HG02981 (cell line): ENCODE data around the gene RNF169.
A peak's percentile ranks its signal among the peaks of the same experiment; 100 is the strongest.

ENCODE experiments used
- ATAC-seq: cut with Tn5 transposase; IDR thresholded peaks from one replicate; pipeline ENCODE4 v1.9.1; 2021; ENCODE audit warnings: mild to moderate bottlenecking, moderate library complexity; ENCODE audit not compliant: unreplicated experiment

Gene RNF169

GRCh38 chr11:74769055-74769707, 20.5 kb downstream of the RNF169 start:
- ATAC-seq: no peak

GRCh38 chr11:74770456-74770855, 21.8 kb downstream of the RNF169 start:
- no peak for ATAC-seq

DNA sequence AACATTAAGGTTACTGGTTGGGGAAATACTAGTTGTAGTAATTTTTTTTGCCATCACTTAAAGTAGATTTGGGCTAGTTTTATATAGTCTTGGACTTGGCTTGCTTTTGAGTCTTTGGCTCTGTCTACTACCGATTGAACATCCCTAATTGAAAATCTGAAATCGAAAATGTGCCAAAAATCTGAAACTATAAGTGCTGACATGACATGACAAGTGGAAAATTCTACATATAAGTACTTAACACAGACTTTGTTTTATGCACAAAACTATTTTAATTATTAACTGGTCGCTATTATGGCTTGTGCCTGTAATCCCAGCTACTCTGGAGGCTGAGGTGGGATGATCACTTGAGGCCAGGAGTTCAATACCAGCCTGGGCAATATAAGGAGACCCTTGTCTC, 22.5 kb downstream of the RNF169 start:
- ATAC-seq: no peak

GRCh38 chr11:74773476-74773875, 24.8 kb downstream of the RNF169 start:
- ATAC-seq: no peak

GRCh38 chr11:74775762-74776161, 27.1 kb downstream of the RNF169 start:
- ATAC-seq: no peak

DNA sequence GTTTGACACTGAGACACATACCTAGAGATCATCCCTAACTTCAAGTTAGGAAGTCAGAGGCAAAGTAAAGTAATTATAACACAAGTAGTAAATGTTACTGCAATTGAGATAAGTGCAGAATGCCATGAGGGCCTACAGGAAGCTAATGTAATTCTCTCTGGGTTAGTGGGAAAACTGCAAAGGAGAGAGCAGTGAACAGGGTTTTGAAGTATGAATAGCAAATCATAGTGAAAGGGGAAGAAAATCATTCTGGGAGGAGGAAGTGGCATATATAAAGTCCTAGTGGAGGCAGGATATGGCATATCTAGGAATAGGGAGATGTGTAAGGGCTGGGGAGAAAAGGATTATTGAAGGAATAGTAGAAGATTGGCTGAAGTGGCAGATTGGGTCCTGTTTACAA, 27.9 kb downstream of the RNF169 start:
- ATAC-seq: no peak

- no peak for ATAC-seq
Measured at GRCh38 chr11:74777038-74777437, 28.4 kb downstream of the RNF169 start.

DNA sequence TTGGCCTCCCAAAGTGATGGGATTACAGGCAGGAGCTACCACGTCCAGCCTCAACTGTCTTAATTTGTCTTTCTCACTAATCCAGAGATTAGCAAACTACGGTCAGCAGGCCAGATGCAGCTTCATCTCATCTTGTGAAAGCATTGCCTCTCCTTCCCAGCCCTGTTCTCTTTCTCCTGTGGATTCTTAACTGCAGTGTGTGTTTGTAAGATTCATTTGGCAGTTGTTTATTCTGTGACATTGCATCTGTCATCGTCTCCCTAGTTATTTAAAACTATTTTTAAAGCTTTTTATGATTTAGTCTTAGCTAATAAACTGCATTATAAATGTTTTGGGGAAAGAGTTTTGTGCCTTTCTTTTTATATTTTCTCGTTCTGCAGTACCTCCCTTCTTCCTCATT, 29.2 kb downstream of the RNF169 start:
- no peak for ATAC-seq

DNA sequence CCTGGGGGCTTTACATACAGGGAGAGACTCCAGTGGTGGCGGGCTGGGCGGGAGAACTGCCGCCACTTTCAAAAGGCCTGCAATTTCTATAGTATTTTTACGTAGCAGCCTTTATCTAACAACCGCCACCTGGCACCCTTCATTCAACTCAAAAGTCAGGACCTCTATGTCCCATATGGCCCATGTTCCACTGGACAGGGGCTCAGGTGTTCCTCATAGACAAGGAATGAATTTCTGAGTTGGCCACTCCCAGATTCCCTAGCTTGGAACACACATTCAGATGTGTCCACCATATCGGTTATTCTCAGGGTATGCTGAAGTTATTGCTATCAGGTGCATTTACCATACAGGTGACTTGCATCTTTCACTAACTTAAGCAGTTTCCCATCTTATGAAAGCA, 29.9 kb downstream of the RNF169 start:
- ATAC-seq: no peak

DNA sequence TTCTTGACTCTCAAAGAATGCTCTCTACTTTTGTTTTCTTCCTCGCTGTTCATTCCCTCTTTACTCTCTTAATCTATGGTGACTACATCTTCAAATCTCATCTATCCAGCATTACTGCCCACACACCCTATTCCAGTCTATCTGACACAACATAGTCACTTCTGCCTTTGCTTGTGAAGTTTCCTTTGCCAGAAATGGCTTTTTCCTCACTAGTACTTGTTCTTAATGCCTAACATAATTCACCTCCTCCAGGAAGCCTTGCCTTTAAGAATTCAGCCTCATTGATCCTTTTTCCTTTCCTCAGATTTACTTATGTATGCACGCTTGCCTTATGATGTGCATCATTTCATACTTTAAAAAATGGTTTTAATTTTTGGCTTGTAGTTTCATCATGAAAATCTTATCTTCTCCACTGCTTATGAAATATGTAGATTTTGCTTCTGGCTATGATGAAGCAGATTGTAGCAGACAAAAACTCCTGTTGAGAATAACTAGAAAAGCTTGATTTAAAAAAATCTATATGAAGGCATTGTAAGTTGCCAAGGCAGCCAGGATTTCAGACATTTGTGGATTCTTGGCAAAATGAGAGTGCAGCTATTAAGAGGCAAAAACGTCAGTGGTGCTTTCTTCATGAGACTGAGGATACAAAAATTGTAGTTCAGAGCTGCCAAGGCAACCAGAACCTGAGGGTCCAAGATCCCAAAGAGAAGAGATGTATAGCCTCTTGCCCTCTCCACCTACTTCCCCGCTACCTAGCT, 31.8 kb downstream of the RNF169 start:
- no peak for ATAC-seq

GRCh38 chr11:74783241-74783871, 34.7 kb downstream of the RNF169 start:
- peak; percentile 76 for ATAC-seq

DNA sequence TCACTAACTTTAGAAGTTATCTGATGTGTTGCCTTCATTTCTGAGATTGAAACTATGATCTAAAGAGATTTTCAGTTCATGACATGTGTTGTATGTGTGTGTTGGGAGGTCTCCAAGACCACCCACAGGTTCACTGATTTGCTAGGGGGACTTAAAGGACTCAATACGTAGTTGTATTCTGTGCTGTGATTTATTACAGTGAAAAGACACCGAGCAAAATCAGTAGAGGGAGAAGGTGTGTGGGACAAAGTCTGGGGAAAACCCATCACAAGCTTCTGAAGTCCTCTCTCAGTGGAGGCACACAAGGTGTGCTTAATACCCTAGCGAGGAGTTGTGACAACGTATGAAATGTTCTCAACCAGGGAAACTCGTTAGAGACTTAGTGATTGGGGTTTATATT, 35.6 kb downstream of the RNF169 start:
- ATAC-seq: no peak

- ATAC-seq: no peak
Measured at GRCh38 chr11:74784726-74785125, 36.1 kb downstream of the RNF169 start.

GRCh38 chr11:74786574-74786973, 37.9 kb downstream of the RNF169 start:
- ATAC-seq: no peak

- no peak for ATAC-seq
Measured at GRCh38 chr11:74791333-74792100, 42.9 kb downstream of the RNF169 start.

- no peak for ATAC-seq
Measured at GRCh38 chr11:74806267-74806666, 57.6 kb downstream of the RNF169 start.

DNA sequence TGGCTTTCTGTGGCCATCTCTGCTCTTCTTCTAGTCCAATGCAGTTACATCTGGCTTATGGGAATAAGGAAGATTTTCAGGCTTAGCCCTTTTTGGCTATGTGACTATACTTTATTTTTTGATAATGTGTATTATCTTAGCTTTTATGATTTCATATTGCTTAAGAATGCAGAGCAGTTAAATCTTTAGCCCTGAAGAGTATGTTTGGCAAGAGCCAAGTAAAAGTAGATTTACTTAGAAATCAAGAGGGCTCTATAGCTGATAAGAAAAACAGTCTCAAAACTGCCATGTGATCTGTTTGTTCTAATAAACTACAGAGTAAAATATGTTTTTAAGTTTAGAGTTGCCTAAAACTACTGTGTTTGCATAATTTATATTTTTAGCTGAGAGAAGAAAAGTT, 61.2 kb downstream of the RNF169 start:
- ATAC-seq: no peak

DNA sequence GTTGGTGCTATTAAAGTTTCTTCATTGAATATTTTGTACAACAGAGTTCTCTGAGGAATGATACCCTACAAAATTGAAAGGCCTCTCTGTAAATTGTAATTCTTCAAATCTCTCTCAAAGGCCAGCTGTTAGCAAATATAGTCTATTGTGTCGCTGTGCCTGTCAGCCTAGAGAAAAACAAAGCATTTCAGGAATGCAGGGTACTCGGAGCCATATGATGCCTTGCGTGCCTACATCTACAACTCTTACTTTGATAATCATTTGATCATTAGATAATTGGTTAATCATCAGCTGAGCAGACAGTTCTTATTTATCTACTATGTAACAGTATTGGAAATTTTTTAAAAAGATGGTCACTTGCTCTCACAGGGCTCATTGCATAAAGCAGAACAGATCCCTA, 67.3 kb downstream of the RNF169 start:
- ATAC-seq: no peak

DNA sequence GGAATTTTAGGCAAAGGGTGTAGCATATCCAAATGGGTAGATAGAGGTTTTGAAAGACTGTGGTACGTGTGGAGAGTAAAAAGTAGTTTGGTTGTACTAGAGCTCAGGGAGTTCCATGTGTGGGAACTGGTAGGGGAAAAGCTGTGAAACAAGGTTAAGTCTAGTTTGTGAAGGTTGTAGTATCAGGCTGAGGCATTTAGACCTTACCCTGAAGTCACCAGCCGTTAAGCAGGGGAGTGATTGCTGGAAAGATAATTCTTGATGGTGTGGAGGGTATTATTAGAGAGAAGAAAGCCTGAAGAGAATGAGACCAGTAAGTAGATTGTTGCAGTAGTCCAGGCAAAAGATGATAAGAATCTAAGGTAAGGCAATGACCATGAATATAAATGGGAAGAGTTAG, 68.0 kb downstream of the RNF169 start:
- no peak for ATAC-seq

DNA sequence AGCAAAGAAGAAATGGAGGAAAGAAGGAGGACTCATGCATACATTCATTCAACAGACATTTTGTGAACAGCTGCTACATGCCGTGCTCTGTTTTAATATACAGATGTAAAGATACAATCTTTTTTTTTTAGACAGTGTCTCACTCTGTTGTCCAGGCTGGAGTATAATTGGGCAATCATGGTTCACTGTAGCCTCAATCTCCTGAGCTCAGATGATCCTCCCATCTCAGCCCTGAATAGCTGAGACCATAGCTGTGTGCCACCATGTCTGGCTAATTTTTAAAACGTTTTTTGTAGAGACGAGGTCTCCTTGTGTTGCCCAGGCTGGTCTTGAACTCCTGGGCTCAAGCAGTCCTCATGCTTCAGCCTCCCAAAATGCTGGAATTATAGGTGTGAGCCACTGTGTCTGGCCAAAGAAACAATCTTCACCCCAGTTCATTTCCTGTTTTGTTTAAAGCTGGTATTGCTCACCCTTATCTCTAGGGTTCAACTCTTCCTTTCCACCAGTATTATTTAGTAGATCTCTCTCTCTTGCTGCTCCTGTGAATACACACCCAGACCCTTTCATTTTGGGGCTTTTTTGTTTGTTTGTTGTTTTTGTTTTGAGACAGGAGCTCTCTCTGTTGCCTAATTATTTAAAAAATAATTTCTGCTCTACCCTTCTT, 69.8 kb downstream of the RNF169 start:
- no peak for ATAC-seq

- no peak for ATAC-seq
Measured at GRCh38 chr11:74819400-74819799, 70.8 kb downstream of the RNF169 start.
